HK-2 (cell line): ENCODE data around the gene BECN2.
"Not testable (repeated sequence)": the region's sequence is repeated elsewhere in the genome, so short reads cannot be mapped to it uniquely, and the experiment has no call there.

Source experiments
- DNase-seq: peaks from one replicate; pipeline ENCODE4 v3.0.0-alpha.2; 2018; ENCODE audit not compliant: unreplicated experiment

Gene BECN2

DNA sequence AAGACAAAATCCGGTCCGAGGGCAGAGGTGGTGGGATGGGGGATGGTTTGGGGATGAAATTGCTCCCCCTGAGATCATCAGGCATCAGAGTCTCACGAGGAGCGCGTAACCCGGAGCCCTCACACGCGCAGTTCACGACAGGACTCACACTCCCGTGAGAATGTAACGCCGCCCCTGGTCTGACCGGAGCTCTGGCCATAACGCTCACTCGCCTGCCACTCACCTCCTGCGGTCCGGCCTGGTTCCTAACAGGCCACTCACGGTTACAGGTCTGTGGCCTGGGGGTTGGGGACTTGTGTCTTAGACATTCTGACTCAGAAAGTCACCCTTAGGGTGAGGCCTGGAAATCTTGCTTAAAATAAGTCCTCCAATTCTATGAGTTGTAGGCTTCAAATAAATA lies 21.5 kb downstream of the BECN2 start:
- DNase-seq, result no peak

DNA sequence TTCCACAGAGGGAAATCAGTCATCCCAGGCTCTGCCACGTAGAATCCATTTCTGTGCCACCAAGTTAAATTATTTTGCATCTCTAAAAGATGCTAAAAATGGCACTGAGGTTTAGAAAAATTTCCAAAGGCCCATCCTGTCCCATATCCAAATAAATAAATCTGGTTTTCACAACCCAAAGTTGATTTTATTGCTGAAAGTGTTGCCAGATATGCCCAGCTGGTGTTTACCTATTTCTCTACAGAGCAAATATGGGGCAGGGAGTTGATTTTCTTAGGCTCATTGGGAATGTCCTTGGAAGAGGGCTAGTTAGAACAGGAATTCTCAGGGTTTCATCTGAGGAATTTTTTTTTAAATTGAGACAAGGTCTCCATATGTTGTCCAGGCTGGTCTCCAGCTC lies 22.4 kb downstream of the BECN2 start:
- no peak for DNase-seq

DNA sequence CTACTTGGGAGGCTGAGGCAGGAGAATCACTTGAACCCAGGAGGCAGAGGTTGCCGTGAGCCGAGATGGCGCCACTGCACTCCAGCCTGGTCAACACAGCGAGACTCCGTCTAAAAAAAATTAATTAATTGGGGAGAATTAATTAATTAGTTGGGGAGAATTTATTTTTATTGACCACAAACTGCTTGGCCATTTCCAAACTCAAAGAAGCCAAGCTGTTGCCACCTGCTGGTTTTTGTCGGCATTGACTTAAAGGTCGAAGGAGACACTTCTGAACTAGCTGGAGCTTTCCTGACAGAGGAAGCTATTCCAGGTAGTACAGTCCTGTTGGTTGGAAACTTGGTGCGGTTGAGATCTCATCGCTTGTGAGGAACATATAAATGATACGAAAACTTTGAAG lies 28.2 kb downstream of the BECN2 start:
- DNase-seq, result no peak

DNA sequence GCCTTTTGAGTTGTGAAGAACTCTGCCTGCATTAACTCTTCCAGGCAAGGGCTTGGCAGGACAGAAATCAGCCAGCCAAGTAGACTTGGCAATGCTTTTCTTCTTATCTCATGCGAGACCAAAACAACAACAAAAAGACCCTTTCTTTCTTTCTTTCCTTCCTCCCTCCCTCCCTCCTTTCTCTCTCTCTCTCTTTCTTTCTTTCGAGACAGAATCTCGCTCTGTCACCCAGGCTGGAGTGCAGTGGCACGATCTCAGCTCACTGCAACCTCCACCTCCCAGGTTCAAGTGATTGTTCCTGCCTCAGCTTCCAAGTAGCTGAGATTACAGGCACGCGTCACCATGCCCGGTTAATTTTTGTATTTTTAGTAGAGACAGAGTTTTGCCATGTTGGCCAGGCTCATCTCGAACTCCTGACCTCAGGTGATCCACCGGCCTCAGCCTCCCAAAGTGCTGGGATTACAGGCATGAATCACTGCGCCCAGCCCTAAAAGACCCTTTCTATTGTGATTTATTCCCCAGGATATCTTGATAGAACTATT lies 30.9 kb downstream of the BECN2 start:
- DNase-seq, result not testable (repeated sequence)

DNA sequence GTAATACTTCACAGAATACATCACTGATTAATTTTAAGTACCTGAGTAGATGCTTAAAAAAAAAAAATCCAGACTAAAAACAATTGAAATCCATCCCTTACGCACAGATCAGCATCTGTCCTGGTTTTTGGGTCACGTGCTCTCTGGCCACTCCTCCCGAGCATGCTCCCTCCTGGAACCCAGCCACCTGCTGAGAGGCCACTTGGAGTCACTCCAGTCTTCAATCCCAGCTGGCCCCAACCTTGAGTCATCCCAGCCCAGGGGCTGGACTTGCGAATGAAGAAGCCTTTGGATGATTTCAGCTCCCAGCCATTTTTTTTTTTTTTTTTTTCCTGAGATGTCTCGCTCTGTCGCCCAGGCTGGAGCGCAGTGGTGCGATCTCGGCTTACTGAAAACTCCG lies 32.5 kb downstream of the BECN2 start:
- peak; percentile 95 for DNase-seq

DNA sequence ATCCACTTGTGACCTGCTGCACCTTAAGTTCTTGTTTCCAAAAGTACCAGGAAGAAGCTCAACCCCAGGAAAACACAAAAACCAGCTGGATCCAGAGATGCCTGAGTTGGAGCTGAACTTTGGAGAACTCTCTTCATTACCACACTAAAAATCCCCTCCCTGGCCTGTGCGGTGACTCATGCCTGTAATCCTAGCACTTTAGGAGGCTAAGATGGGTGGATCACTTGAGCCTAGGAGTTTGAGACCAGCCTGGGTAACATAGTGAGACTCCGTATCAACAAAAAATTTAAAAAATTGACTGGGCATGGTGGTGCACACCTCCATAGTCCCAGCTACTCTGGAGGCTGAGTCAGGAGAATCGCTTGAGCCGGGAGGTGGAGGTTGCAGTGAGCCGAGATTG lies 35.2 kb downstream of the BECN2 start:
- DNase-seq, result no peak

DNA sequence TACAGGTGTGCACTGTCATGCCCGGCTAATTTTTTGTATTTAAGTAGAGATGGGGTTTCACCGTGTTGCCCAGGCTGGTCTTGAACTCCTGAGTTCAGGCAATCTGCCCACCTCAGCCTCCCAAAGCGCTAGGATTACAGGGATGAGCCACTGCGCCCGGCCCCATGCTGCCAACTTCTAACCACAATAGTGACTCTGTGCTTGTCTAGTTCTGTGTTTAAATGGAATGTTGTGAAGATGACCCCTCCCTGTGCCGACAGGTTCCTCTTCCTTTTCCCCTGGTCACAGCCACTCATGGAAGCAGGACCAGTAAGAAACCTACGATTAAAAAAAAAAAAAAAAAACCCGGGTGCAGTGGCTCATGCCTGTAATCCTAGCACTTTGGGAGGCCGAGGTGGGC lies 36.6 kb downstream of the BECN2 start:
- DNase-seq, result no peak

DNA sequence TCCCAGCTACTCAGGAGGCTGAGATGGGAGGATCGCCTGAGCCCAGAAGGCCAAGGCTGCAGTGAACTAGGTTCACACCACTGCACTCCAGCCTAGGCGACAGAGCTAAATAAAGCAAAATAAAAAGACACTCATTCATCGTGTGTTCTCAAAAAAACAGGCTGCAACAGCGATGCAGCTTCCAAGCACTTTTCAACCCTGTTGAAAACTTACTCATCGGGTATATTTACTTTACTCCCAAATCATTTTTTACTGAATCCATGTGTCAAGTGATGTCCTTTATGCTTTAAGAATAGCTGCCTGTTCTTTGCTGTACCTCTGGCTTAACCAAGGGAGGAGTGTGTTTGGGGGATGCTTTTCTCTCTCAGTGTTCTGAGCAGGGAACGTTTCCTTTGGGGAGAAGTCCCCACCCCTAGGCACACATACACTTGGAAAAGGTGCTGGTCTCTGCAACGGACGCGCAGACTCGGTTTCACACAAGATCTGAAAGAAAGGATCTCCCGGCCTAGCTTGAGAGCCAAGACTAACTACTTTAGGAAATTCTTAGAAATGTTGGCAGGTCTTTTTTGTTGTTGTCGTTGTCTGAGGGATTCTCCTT lies 39.9 kb downstream of the BECN2 start:
- DNase-seq, result no peak

DNA sequence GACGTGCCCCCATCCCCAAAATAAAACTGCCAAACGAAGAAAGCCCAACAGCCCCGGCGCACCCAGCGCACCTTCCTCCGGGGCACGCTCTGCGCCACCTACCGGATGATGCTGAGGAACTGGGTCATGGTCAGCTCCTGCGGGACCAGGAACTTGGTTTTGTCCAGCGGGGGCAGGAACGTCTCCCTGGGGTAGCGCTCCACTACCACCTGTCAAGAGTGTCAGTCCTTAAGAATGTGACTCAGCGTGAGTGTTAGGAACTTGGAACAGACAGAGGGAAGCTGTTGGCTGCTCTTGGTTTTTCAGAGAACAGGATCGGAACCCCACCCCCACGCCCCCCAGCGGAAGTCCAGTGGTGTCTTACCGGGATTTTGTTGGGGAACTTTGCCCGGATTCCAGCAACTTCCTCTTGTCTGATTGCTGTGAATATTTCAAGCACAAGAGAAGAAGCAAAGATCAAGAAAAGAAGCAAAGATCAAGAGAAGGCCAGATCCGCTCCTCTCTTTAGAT lies 40.9 kb downstream of the BECN2 start:
- peak; percentile 77 for DNase-seq

DNA sequence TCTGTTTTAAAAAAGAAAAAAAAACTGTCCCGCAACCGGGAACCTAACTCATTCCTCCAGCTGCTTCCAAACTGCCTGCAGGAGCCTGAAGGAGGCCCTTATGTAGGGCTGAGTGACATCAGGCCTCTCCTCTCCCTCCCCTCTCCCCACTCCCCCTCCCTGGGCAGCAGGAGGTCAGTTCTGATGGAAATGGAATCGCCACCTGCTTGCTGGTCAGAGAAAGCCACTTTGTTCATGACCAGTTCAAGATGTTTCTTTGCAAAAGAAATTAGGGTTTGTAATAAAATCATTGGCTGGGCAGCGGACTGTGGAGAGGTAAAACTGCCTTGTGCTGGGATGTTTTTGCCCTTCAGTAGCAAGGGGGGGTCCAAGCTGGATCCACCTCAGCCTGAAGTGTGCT lies 41.5 kb downstream of the BECN2 start, which contains the start of gene MAP1LC3C:
MAP1LC3C (minus strand) TSS at position 73 of the 400 bp plus-strand sequence. CDS start 90 bp downstream, outside the sequence.
- DNase-seq, result no peak

DNA sequence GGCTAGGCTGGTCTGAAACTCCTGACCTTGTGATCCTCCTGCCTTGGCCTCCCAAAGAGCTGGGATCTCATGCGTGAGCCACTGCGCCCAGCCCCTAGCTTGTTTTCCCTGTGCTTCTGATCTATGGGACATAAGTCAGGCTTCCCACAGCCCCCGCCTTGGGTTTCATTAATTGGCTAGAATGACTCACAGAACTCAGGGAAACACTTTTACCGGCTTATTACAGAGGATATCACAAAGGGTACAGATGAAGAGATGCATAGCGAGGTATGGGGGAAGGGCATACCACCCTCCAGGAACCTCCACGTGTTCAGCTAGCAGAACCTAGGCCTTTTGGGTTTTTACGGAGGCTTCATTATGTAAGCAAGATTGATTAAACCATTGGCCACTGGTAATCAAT lies 42.9 kb downstream of the BECN2 start:
- no peak for DNase-seq

DNA sequence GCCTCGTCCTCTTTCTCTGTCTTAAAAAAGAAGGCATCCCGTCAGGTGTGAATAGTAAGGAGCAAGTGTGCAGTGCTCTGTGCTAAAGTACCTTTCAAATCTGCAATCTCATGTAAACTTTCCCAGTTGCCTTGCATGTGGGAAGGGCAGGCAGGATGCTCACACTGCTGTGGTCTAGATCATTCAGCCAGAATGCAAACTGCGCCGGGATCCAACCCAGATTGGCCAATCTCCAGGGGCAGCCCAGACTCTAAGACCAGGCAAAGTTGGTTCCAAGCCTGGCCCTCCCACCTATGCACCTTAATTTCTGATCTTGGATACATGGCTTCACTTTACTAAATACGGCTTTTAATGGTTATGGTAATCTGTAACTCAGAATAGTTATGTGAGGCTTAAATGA lies 44.5 kb downstream of the BECN2 start:
- DNase-seq, result no peak

DNA sequence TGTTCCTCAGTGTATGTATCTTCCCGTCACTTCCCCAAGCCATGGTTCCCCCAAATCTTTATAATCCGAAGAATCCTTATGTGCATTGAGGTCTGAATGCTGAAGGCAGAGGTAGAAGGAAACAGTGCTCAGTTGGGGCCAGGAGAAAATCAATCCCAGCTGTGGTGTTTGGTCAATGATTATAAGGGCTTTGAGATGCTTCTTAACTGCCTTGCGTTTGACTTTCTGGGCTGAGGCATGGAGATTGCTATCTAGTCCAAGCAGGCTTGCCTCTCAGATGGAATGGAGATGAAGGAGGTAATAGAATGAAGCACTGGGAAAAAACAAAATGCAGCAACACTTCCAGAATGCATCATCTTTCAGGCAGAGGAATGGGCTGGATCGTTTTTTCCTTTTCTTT lies 44.9 kb downstream of the BECN2 start:
- no peak for DNase-seq

DNA sequence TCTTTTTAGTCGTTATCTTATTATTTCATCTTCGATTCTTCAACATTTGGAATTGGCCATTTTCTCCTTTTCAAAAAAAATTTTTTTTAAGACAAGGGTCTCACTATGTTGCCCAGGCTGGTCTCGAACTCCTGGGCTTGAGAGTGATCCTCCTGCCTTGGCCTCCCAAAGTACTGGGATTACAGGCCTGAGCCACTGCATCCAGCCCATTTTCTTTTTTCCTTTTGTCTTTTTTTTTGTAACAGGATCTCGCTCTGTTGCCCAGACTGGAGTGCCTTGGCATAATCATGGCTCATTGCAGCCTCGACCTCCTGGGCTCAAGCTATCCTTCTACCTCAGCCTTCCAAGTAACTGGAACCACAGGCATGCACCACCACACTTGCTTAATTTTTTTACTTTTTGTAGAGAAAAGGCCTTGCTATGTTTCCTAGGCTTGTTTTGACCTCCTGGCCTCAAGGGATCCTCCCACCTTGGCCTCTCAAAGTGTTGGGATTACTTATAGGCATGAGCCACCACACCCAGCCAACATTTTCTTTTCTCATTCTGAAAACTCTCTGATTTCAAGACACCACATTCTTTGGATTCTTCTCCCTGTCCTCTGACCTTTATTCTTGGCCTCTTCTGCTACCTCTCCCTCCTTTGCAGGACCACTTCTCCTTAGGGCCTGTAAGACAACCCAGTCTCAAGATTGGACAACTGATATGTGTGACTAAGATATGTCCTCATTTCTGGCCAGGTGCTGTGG lies 47.4 kb downstream of the BECN2 start:
- DNase-seq, result no peak

DNA sequence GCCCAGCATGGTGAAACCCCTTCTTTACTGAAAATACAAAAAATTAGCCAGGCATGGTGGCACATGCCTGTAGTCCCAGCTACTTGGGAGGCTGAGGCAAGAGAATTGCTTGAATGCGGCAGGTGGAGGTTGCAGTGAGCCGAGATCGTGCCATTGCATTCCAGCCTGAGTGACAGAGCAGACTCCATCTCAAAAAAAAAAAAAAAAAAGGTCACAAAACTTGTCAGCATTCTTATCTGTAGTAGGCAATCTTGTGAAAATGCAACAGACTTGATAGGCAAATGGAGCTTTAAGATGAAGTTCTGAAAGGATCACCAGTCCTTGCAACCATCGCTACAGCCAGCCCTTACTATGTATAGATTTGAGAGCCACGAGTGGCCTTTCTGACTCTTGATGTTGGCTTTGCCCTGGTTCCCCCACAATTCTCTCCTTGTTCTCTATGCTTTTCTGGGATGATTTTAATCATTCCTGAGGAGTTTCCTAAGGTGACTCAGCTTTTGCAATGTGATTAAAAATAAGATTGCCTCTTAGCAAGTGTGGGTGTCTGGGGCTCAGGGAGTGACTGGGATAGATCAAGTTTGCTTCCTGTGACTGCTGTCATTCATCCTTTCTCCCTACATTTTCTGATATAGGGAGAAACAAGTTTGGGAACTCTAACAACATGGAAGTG lies 48.4 kb downstream of the BECN2 start:
- DNase-seq, result no peak

DNA sequence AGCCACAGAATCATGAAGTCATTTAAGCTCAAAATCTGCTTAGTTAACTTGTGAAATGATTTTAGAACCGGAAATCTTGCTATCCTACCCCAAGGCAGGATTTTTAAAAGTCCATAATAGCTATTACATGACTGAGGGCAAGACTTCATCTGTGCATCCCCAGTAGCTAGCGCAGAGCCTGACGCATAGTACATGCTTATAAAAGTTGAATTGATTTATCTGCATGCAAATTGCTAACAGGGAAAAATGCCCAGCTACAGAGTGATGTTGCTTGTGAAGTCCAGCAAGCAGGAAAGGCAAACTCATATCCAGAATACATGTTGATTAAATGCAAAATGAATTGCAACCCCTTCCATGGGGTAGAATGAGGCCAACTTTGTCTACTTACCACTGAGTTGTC lies 49.4 kb downstream of the BECN2 start:
- DNase-seq, result no peak
